IMR-90 (cell line): ENCODE data around the gene BMPER. TPM values are rescaled to one million over a fixed set of nuclear protein-coding genes. Genes with fewer than 3 reads are reported as not detected.

Experiments
- ATAC-seq: fragments of 200-7000 bp; cut with Tn5 transposase; 2 replicates; pipeline ENCODE4 v1.9.1; 2020; ENCODE audit warnings: low read depth, mild to moderate bottlenecking, moderate library complexity
- BruUV-seq: library from RNA; stranded (reverse); fragments of 400-500 nt; replicated peaks from 2 replicates; lab custom pipeline; 2021; lab: Mats Ljungman, UMichigan
- CTCF ChIA-PET: fragments of 300-600 bp; formaldehyde crosslinking; extraction: SDS; loops from one replicate; lab custom pipeline; 2021; ENCODE audit warnings: antibody characterized with exemption; lab: Yijun Ruan, JAX
- POLR2A ChIA-PET: fragments of 300-600 bp; sonication (Branson Sonifier 250); formaldehyde crosslinking; loops from one replicate; lab custom pipeline; 2022; ENCODE audit warnings: antibody characterized with exemption; ENCODE audit not compliant: unreplicated experiment; lab: Charles Lee
- DNase-seq: peaks from one replicate; pipeline ENCODE4 v3.0.0; 2013
- H2AFZ ChIP-seq: replicated peaks from 2 replicates; pipeline ENCODE3; 2013; ENCODE audit warnings: low read length, mild to moderate bottlenecking; ENCODE audit not compliant: poor library complexity
- H2AK5ac ChIP-seq: 2 replicates; pipeline ENCODE4 v1.6.1; 2013; ENCODE audit warnings: low read depth, low read length, inconsistent platforms
- H2AK9ac ChIP-seq: replicated peaks from 2 replicates; pipeline ENCODE3; 2013; ENCODE audit warnings: mild to moderate bottlenecking, low read depth, low read length, moderate library complexity; ENCODE audit not compliant: poor library complexity
- H2BK120ac ChIP-seq: 2 replicates; pipeline ENCODE4 v1.6.1; 2013; ENCODE audit warnings: low read depth, low read length, inconsistent platforms
- H2BK15ac ChIP-seq: 3 replicates; pipeline ENCODE4 v1.6.1; 2013; ENCODE audit warnings: low read depth, low read length, inconsistent platforms
- H2BK20ac ChIP-seq: 2 replicates; pipeline ENCODE4 v1.6.1; 2013; ENCODE audit warnings: low read depth, mild to moderate bottlenecking, inconsistent platforms, low read length, moderate library complexity
- H2BK5ac ChIP-seq: 2 replicates; pipeline ENCODE4 v1.6.1; 2013; ENCODE audit warnings: mild to moderate bottlenecking, low read depth, low read length, inconsistent platforms; ENCODE audit not compliant: poor library complexity, severe bottlenecking
- H3K14ac ChIP-seq: replicated peaks from 2 replicates; pipeline ENCODE4 v1.6.1; 2013; ENCODE audit warnings: low read depth, low read length, inconsistent platforms
- H3K18ac ChIP-seq: 2 replicates; pipeline ENCODE4 v1.6.1; 2013; ENCODE audit warnings: low read depth, low read length, control low read depth
- H3K23ac ChIP-seq: 2 replicates; pipeline ENCODE4 v1.6.1; 2013; ENCODE audit warnings: low read depth, low read length, inconsistent platforms
- H3K27ac ChIP-seq: 2 replicates; pipeline ENCODE4 v1.5.1; 2013; ENCODE audit warnings: mild to moderate bottlenecking, control low read depth, low read length; ENCODE audit not compliant: insufficient read depth
- H3K27me3 ChIP-seq: 2 replicates; pipeline ENCODE4 v1.6.1; 2013; ENCODE audit warnings: low read length; ENCODE audit not compliant: control insufficient read depth, insufficient read depth
- H3K36me3 ChIP-seq: 2 replicates; pipeline ENCODE4 v1.6.1; 2013; ENCODE audit warnings: low read length, mixed read lengths; ENCODE audit not compliant: control insufficient read depth, insufficient read depth
- H3K4ac ChIP-seq: 2 replicates; pipeline ENCODE4 v1.6.1; 2013; ENCODE audit warnings: low read depth, low read length, inconsistent platforms
- H3K4me1 ChIP-seq: 2 replicates; pipeline ENCODE4 v1.6.1; 2013; ENCODE audit warnings: low read length, mixed read lengths; ENCODE audit not compliant: control insufficient read depth, insufficient read depth
- H3K4me2 ChIP-seq: 2 replicates; pipeline ENCODE4 v1.6.1; 2013; ENCODE audit warnings: low read depth, mild to moderate bottlenecking, control low read depth, low read length, moderate library complexity
- H3K4me3 ChIP-seq: 2 replicates; pipeline ENCODE4 v1.5.1; 2013; ENCODE audit warnings: low read depth, mild to moderate bottlenecking, control low read depth, low read length, moderate library complexity; ENCODE audit not compliant: insufficient read depth
- H3K56ac ChIP-seq: 2 replicates; pipeline ENCODE4 v1.6.1; 2013; ENCODE audit warnings: low read length, inconsistent platforms; ENCODE audit not compliant: insufficient read depth; ENCODE audit errors: extremely low read depth
- H3K79me1 ChIP-seq, 2 experiments: 2 replicates each; pipeline ENCODE4 v1.6.1; 2013; ENCODE audit warnings: low read length in 2 of 2, inconsistent platforms in 1 of 2, low read depth in 1 of 2
- H3K9ac ChIP-seq: 2 replicates; pipeline ENCODE4 v1.6.1; 2013; ENCODE audit warnings: low read depth, low read length, control low read depth
- H3K9me1 ChIP-seq: 2 replicates; pipeline ENCODE4 v1.6.1; 2013; ENCODE audit warnings: low read length, inconsistent platforms; ENCODE audit not compliant: insufficient read depth
- H3K9me3 ChIP-seq: 2 replicates; pipeline ENCODE4 v1.6.1; 2013; ENCODE audit warnings: low read length; ENCODE audit not compliant: control insufficient read depth, insufficient read depth
- H4K20me1 ChIP-seq: 2 replicates; pipeline ENCODE4 v1.6.1; 2013; ENCODE audit warnings: low read length, inconsistent platforms; ENCODE audit not compliant: insufficient read depth
- H4K5ac ChIP-seq: 2 replicates; pipeline ENCODE4 v1.6.1; 2013; ENCODE audit warnings: mild to moderate bottlenecking, low read depth, low read length, control low read depth
- H4K8ac ChIP-seq, 2 experiments: 2 replicates each; pipeline ENCODE4 v1.6.1; 2013; ENCODE audit warnings: low read depth in 2 of 2, low read length in 2 of 2, control low read depth in 1 of 2, inconsistent platforms in 1 of 2
- H4K91ac ChIP-seq: 2 replicates; pipeline ENCODE4 v1.6.1; 2013; ENCODE audit warnings: low read depth, low read length, inconsistent platforms; ENCODE audit not compliant: insufficient read depth
- CEBPB ChIP-seq: IDR thresholded peaks from 2 replicates; pipeline ENCODE4 v1.6.1; 2012; ENCODE audit warnings: low read depth, low read length, improper control_type of control experiment
- MXI1 ChIP-seq: IDR thresholded peaks from 2 replicates; pipeline ENCODE4 v1.6.1; 2012; ENCODE audit warnings: low read depth, mild to moderate bottlenecking, low read length, moderate library complexity, borderline replicate concordance
- RAD21 ChIP-seq: IDR thresholded peaks from 2 replicates; pipeline ENCODE4 v1.6.1; 2012; ENCODE audit warnings: low read length, improper control_type of control experiment
- RCOR1 ChIP-seq: IDR thresholded peaks from 2 replicates; pipeline ENCODE4 v1.6.1; 2012; ENCODE audit warnings: mild to moderate bottlenecking, low read length, improper control_type of control experiment; ENCODE audit not compliant: insufficient replicate concordance
- WGBS, 2 experiments: methylation state at CpG; one replicate each; pipeline versions ENCODE4 v1.1.5 to v1.1.7; 2013; ENCODE audit warnings: missing lambda C conversion rate in 2 of 2; ENCODE audit not compliant: insufficient read length in 1 of 2; ENCODE audit errors: extremely low coverage in 2 of 2; 5-methylcytosine and 5-hydroxymethylcytosine counted together
- dilution Hi-C: fragments of 300-500 bp; cut with HindIII; formaldehyde crosslinking; loops from one replicate; pipeline ENCODE4 v1.14.3; 2018; ENCODE audit warnings: low sequenced_read_pairs; ENCODE audit not compliant: unreplicated experiment
- in situ Hi-C: fragments of 300-500 bp; cut with MboI; formaldehyde crosslinking; loops from 3 replicates; pipeline ENCODE4 v1.14.3; 2019; ENCODE audit warnings: low sequenced_read_pairs, inconsistent platforms, mixed read lengths
- intact Hi-C: fragments of 100-400 bp; cut with micrococcal nuclease; formaldehyde crosslinking; loops from 2 replicates; pipeline ENCODE4 v1.10.0; 2022
- polyA plus RNA-seq, 3 experiments: library from polyadenylated mRNA; depleted of rRNA; stranded (reverse); fragments of >200 nt; gene quantifications; 2 replicates each; pipeline ENCODE4 v1.2.3, GENCODE V29; 2012; ENCODE audit warnings: low replicate concordance in 1 of 3
- total RNA-seq: library from RNA; depleted of rRNA; stranded (reverse); fragments of >200 nt; gene quantifications from 2 replicates; pipeline ENCODE4 v1.2.3, GENCODE V29; 2012

Gene BMPER
- total and polyA plus RNA-seq, 2 of the 4 experiments (the other 2 are of a cell fraction): 6.2 to 7.9 TPM

GRCh38 chr7:34124765-34125164 is 219.4 kb downstream of the BMPER start:
- H3K9ac ChIP-seq: no peak overlapping the region
- no peak for TF ChIP-seq CEBPB
- TF ChIP-seq MXI1: no peak
- no peak for TF ChIP-seq RAD21
- TF ChIP-seq RCOR1: no peak
- CTCF ChIA-PET: interaction anchor here (0.6 kb wide), 1 partner anchor 964 kb away, joined by 4 read pairs; no protein-coding TSS in a partner anchor
- H3K18ac ChIP-seq: no peak overlapping the region
- H2BK120ac ChIP-seq: no peak overlapping the region
- peaks cover 3% of the 10 kb centered on the region; the same call in 1 of the 2 replicates for H3K4me1 ChIP-seq
- no peak overlapping the region for H2AK5ac ChIP-seq
- no peak overlapping the region for H3K23ac ChIP-seq
- H3K56ac ChIP-seq: no peak overlapping the region
- H3K9me3 ChIP-seq: peaks cover 5% of the 10 kb centered on the region; the same call in 1 of the 2 replicates
- no CpG with 5 or more reads among the region's 1 CpG for WGBS, 2 experiments
- H2AFZ ChIP-seq: no peak overlapping the region
- no peaks in the 10 kb centered on the region for H4K20me1 ChIP-seq
- no peak overlapping the region for H4K5ac ChIP-seq
- H3K36me3 ChIP-seq: no peaks in the 10 kb centered on the region
- H3K14ac ChIP-seq: no peak overlapping the region
- intact Hi-C loops: no loop called here
- no TSS peak for BruUV-seq
- H3K4me3 ChIP-seq: no peak overlapping the region
- H2BK20ac ChIP-seq: no peak overlapping the region
- no peak overlapping the region for H2AK9ac ChIP-seq
- no peak overlapping the region for H2BK15ac ChIP-seq
- H4K91ac ChIP-seq: no peak overlapping the region
- in situ Hi-C loops: no loop called here
- no peak for ATAC-seq
- no peak overlapping the region for H3K4ac ChIP-seq
- no peak for DNase-seq
- no peak overlapping the region for H2BK5ac ChIP-seq
- no peaks in the 10 kb centered on the region for H3K27me3 ChIP-seq
- POLR2A ChIA-PET: no interaction called here
- no peak overlapping the region for H4K8ac ChIP-seq
- no peak overlapping the region for H3K4me2 ChIP-seq
- H3K27ac ChIP-seq: no peak overlapping the region
- no peaks in the 10 kb centered on the region for H3K9me1 ChIP-seq
- H3K79me1 ChIP-seq: no peaks in the 10 kb centered on the region
- dilution Hi-C loops: no loop called here
